NT2/D1 (cell line): ENCODE results near the gene DHH.

Experiments
- SUZ12 ChIP-seq: IDR thresholded peaks from 2 replicates; pipeline ENCODE4 v1.6.1; 2011; ENCODE audit not compliant: insufficient read length, insufficient read depth; ENCODE audit errors: extremely low read depth
- YY1 ChIP-seq: IDR thresholded peaks from 2 replicates; pipeline ENCODE4 v1.6.1; 2011; ENCODE audit not compliant: insufficient read length, insufficient read depth
- ZNF274 ChIP-seq: IDR thresholded peaks from 2 replicates; pipeline ENCODE4 v1.6.1; 2011; ENCODE audit warnings: mild to moderate bottlenecking, low read depth, low read length

GRCh38 chr12:49091836-49092085 is 2.8 kb downstream of the DHH start:
- TF ChIP-seq YY1 (no peak), SUZ12 (no peak), ZNF274 (no peak)
